Activated naive CD4-positive, alpha-beta T cell treated with anti-CD3 and anti-CD28 coated beads, Interleukin-2, amount 50 U/mL, for 16 hours (primary cell): Measurements from ENCODE around the gene TSPYL4.
"Not testable (repeated sequence)": the region's sequence is repeated elsewhere in the genome, so short reads cannot be mapped to it uniquely, and the experiment has no call there.

Experiments
- DNase-seq: peaks from one replicate; pipeline ENCODE4 v3.0.0-alpha.2; 2020

TSPYL4 gene

GRCh38 chr6:116253505-116254296 is at the start of gene TSPYL4:
TSPYL4 (minus strand) TSS chr6:116254075; CDS start chr6:116254008, 67 bp downstream.
- peak; percentile 88 for DNase-seq

GRCh38 chr6:116301104-116301503 is 47.2 kb upstream of the TSPYL4 start:
- no peak for DNase-seq

DNA sequence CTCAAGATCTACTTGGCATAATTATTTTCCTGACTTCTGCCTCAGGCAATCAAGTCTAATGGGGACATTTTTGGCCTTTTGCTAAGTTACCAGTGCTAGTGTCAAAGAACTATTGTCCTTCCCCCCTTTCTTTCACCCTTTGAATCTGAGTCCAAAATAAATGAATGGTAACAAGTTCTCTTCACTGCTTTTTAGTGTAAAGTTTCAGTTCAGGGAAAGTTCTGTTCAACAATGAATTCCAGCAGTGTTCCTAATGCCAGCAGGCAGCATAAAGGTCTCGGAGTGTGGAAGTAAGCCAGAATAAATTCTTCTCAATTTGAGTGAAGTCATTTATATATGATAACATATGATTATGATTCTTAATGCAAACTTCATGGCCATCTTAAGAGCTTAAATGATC is 46.7 kb upstream of the TSPYL4 start:
- no peak for DNase-seq

GRCh38 chr6:116298973-116299372 is 45.1 kb upstream of the TSPYL4 start:
- no peak for DNase-seq

DNA sequence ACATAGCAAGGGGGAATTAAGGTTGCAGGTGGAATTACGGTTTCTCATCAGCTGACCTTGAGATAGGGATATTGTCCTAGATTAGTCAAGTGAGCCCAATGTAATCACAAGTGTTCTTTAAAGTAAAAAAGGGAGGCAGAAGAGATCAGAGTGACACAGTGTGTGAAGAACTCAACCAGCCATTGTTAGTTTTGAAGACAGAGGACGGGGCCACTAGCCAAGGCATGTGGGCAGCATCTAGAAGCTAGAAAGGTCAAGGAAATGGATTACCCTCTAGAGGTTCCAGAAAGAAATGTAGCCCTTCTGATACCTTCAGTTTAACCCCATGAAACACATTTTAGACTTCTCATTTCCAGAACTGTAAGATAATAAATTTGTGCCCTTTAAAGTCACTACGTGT is 44.4 kb upstream of the TSPYL4 start:
- no peak for DNase-seq

- no peak for DNase-seq
Observed at GRCh38 chr6:116292553-116292952, 38.7 kb upstream of the TSPYL4 start.

- no peak for DNase-seq
Observed at GRCh38 chr6:116291701-116292396, 38.0 kb upstream of the TSPYL4 start.

- DNase-seq = no peak
Observed at GRCh38 chr6:116290799-116291198, 36.9 kb upstream of the TSPYL4 start.

DNA sequence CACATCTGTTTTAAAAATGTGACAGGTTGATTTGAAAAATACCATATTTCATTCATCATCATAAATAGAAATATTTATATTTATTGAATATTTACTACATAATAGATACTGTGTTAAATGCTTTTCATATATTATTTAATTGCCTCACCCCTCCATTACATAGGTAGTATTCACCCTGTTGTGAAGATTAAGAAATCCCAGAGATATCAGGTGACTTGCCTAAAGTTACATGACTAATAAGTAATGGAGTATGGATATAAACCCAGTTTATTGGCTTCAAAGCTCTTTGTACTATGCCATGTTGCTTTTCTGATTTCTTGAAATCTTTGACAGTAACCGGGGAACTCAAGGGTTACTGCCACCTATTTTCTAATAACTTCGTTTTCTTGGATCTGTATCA is 36.0 kb upstream of the TSPYL4 start:
- no peak for DNase-seq

DNA sequence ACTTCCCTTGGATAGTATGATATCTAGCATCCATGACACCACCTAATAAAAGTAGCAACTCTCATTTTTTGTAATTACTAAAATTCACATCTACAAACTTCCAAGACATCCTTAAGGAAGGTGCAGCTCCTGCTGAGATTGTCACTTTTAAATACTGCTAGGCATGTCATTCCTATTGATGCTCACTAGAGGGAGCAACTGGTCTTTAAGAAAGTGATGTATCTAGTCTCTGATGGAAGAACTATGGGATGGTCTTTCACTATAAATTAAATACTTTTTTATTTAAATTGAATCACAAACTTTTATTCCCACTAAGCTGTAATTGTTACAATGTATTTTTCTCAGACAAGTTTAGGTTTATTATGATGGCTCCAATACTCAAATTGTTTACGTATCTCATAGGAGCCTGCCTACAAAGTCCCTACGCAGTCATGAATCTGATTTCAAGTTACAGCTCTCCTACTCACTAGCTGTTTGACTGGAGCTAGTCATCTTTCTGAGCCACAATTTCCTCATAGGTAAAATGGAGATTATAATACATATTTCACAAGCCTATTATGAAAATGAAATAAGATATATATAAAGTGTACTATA is 33.9 kb upstream of the TSPYL4 start:
- no peak for DNase-seq

GRCh38 chr6:116286773-116287358 is 33.0 kb upstream of the TSPYL4 start:
- no peak for DNase-seq

DNA sequence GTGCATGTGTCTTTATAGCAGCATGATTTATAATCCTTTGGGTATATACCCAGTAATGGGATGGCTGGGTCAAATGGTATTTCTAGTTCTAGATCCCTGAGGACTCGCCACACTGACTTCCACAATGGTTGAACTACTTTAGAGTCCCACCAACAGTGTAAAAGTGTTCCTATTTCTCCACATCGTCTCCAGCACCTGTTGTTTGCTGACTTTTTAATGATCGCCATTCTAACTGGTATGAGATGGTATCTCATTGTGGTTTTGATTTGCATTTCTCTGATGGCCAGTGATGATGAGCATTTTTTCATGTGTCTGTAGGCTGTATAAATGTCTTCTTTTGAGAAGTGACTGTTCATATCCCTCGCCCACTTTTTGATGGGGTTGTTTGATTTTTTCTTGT is 31.1 kb upstream of the TSPYL4 start:
- not testable (repeated sequence) for DNase-seq

GRCh38 chr6:116283191-116283590 is 29.3 kb upstream of the TSPYL4 start:
- no peak for DNase-seq

DNA sequence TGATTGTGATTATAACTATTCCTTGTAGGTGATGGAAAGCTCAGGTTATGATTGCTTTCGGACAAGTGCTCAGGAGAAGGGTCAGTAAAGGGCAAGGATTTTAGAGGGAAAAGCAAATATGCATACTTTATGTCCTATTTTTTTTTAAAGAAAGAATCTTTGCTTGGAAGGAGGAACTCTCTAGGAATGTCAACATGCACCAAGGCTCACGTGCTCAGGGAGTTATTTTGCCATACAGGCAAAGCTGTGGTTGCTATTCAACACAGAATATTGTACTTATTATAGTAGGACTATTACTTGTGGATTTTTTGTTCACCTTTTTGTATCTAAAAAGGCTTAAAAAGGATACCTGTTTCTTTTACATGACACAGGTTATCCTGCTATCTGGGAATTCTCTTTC is 28.8 kb upstream of the TSPYL4 start:
- no peak for DNase-seq

GRCh38 chr6:116280933-116281316 is 27.1 kb upstream of the TSPYL4 start:
- no peak for DNase-seq

DNA sequence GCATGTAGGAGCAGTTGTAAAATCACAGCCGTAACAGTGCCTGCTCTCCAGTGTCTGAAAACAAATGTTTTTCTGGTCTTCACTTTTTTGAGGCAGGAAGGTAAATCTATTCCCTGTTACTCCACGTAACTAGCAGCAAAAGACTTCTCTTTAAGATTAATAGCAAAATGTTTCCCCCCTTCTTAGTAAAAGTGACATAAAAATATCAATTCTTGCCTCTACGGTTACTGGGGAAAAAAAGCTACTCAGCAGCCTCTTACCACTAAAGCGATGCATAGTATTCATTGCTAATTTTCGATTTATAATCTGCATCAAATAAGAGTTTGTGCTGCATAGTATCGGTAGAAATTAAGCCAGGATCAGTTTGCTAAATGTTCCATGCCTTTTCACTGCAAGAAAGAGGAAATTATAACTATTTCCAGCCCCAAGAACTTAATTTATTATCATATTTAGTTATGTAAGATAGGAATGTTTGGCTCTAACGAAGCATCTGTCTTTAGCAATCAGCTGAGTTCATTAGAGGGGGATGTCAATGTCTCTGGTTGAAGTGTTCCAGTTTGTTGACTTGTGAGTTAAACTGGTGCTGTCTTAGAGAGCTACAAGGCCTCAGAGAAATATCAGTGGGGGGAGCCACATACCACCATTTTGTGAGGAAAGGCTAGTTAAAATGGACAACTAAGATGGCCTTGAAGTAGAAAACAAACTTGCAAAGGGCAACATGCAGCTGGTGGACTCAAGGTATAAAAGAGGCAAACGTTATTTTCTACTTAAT is 26.5 kb upstream of the TSPYL4 start:
- no peak for DNase-seq

DNA sequence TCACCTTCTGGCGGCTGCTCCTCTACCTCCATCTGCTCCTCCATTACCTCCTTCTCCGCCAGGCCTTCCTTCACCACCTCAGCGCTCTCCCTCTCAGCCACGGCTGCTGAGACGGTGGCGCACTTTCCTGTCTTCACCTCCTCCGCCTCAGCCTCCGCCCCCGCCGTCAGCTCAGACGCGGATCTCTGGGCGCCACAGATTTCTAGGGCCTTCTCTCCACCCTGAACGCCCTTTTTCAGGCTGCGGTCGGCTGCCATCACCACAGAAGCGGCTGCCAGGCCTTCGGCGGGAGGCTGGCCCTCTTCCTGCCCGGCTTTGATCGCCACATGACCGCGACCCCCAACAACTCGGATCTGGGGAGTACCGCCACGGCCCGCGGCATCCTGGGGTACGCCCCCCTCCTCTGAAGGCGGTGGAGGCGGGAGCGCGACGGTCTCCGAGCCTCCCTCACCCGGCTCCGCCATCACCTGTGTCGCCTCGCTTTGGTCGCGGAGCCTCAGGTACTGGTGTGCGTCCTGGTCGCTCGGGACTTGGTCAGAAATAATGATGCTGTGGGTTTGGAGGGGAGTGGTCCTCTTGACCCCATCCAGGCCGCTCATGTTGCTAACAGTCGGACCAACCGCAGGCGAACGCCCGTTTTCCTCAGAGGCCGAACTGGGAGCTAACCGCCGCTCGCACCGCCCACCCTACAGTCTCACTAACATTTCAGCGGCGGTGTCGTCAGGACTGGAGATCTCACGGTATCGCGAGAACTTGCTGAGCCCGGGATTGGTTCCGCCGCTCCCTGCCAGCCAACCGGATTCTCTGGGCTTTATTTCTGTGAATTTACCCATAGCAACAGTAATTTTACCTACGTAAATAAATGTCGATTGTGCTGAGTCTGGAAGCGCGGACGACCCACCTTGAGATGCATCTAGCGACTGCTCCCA is 25.6 kb upstream of the TSPYL4 start, which contains the start of gene TSPYL1:
Gene TSPYL1, minus strand, starts transcription at position 699 of the 929 bp plus-strand sequence. Its CDS starts 100 bp downstream, at position 599.
- peak; percentile 92 for DNase-seq

DNA sequence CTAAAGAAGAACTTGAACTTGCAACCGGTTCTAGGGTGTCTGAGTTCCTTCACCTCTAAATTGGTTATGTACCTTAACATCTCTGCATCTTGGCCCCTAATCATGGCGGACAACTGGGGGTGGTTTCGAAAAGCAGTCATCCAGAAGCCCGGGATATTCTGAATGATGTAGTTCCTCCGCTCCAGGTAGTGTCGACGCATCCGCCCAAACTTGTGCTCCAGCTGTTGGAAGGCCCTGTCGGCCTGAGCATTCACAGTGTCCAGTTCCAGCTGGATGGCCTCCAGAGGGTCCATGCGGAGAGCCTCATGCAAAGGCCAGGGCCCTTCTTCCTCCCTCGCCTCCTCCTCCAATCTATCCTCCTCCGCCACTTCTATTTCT is 25.0 kb upstream of the TSPYL4 start:
- peak; percentile 19 for DNase-seq

DNA sequence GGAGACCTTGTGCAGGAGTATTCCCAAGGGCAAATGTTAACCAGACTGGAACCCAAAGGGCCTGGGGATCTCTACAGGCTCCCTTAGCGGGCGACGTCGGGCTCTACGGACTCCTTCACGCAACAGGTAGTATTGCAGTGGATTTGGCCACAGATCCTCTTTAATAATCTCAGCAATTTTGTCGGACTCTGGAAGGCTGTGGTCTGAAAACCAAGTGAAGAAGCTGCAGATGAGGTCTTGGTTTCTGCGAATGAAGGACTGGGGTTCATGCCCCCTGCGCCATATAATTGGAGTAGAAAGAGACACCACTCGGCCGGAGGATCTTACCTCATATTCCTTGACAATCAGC is 24.6 kb upstream of the TSPYL4 start:
- DNase-seq = no peak

DNA sequence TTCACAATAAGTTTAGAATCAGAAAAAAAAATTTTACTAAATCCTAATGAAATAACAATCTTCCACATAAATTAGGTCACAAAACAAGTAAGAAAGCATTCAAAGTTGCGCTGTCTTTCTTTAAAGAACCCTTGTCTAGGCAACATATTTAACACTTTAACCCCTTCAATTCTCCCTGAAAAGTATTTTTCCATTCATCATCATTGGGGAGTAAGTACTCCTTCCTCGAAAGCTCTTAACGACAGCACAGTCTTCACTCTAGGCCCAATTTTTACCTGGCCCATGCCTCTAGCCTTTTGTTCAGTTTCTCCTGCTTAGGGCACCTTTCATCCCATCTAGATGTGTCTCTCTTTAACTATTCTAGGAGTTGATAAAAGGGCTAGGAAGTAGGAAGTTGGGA is 23.2 kb upstream of the TSPYL4 start:
- DNase-seq = no peak

GRCh38 chr6:116271149-116271708 is 17.4 kb upstream of the TSPYL4 start:
- DNase-seq = no peak
